HG02973 (cell line): ENCODE measurements around the gene ADCYAP1.

Source experiments
- ATAC-seq: cut with Tn5 transposase; IDR thresholded peaks from one replicate; pipeline ENCODE4 v1.9.1; 2021; ENCODE audit warnings: moderate library complexity; ENCODE audit not compliant: unreplicated experiment

ADCYAP1 gene

GRCh38 chr18:908758-909724 is 4.4 kb downstream of the ADCYAP1 start:
- ATAC-seq: no peak

GRCh38 chr18:910247-910646 is 5.6 kb downstream of the ADCYAP1 start:
- ATAC-seq: no peak

- ATAC-seq: no peak
These were observed 6.4 kb downstream of the ADCYAP1 start for GRCh38 chr18:911025-911424.

GRCh38 chr18:911486-911885 is 6.8 kb downstream of the ADCYAP1 start:
- no peak for ATAC-seq

- ATAC-seq: no peak
These were observed 11.9 kb downstream of the ADCYAP1 start for GRCh38 chr18:916562-916961.

GRCh38 chr18:919078-919477 is 14.4 kb downstream of the ADCYAP1 start:
- ATAC-seq: no peak

GRCh38 chr18:923144-923866 is 18.6 kb downstream of the ADCYAP1 start:
- ATAC-seq: no peak

GRCh38 chr18:924987-925386 is 20.3 kb downstream of the ADCYAP1 start:
- ATAC-seq: no peak

GRCh38 chr18:926946-927345 is 22.3 kb downstream of the ADCYAP1 start:
- ATAC-seq: no peak

- ATAC-seq: no peak
These were observed 28.4 kb downstream of the ADCYAP1 start for GRCh38 chr18:933082-933481.

GRCh38 chr18:934518-935133 is 30.0 kb downstream of the ADCYAP1 start:
- no peak for ATAC-seq

- ATAC-seq: no peak
These were observed 32.3 kb downstream of the ADCYAP1 start for GRCh38 chr18:936941-937340.

GRCh38 chr18:939166-939565 is 34.5 kb downstream of the ADCYAP1 start:
- no peak for ATAC-seq

GRCh38 chr18:939958-940357 is 35.3 kb downstream of the ADCYAP1 start:
- ATAC-seq: no peak

GRCh38 chr18:941331-941730 is 36.7 kb downstream of the ADCYAP1 start:
- no peak for ATAC-seq

- ATAC-seq: no peak
These were observed 39.8 kb downstream of the ADCYAP1 start for GRCh38 chr18:944440-944839.

GRCh38 chr18:949724-950631 is 45.3 kb downstream of the ADCYAP1 start:
- ATAC-seq: no peak

GRCh38 chr18:950882-951495 is 46.3 kb downstream of the ADCYAP1 start:
- ATAC-seq: no peak

- no peak for ATAC-seq
These were observed 50.9 kb downstream of the ADCYAP1 start for GRCh38 chr18:955384-956066.

- no peak for ATAC-seq
These were observed 53.2 kb downstream of the ADCYAP1 start for GRCh38 chr18:957829-958228.
